Measurements from ENCODE around the gene FBXW4.

Gene FBXW4

DNA sequence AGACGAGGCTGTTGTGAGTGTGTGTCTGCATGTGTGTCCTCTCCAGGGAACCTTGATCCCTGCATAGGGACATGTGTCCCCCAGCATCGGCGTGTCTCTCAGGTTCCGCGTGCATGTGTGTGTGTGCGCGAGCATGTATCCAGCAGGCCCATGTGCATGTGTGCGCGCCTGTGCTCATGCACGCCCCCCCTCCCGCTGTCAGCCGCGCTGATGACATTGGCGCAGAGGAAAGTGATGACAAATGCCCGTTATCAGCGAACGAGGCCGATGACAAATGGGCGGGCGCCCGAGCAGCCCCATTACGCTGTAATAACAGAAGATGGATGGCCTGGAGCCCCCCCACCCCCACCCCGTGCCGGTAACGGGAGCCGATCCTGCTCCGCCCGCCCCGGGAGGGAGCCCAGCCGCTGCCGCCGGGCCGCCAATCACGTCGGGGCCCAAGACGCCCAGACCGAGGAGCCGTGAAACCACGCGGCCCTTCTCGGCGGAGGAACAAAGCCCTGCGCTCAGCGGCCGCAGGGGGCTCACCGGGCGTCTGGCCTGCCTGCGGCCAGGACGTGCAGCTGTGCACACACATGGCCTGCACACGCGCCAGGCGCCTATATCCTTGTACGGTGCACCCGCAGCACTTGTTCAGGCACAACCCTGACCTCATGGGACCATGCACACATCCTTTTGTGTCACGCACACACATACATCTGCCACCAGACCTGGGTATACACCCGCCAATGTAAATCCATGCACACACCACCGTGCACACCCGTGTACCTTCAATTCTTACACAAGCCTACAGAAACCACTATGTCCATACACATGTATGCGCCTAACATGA, 128.4 kb downstream of the FBXW4 start:
- no peak for DNase-seq (ENCODE audit: low spot score)

GRCh38 chr10:101565936-101566332, 129.0 kb downstream of the FBXW4 start:
- DNase-seq (ENCODE audit: low spot score): no peak

DNA sequence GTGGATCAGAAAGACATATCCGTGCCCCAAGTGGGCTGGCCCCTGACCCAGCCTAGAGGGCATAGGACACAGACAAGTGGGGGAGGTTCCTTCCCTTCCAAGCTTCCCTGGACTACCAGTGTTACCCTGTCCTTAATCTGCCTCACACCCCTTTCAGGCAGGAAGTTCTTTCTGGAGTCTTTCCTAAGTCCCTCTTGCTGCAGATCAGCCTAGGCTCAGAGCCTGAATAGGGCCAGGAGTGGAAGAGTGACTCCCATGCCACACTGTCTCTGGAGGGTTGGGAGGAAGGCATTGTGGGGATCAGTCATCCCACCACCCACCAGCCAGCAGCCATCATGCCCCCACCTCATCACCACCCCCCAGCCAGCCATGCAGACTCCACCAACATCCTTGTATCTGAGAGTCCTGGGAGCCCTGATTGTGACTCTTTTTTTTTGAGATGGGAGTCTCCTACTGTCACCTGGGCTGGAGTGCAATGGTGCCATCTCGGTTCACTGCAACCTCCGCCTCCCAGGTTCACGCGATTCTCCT, 129.5 kb downstream of the FBXW4 start:
- DNase-seq (ENCODE audit: low spot score): no peak

- no peak for DNase-seq (ENCODE audit: low spot score)
These were observed 130.4 kb downstream of the FBXW4 start for GRCh38 chr10:101564490-101564991.

- DNase-seq (ENCODE audit: low spot score): no peak
These were observed 131.4 kb downstream of the FBXW4 start for GRCh38 chr10:101563497-101564040.

DNA sequence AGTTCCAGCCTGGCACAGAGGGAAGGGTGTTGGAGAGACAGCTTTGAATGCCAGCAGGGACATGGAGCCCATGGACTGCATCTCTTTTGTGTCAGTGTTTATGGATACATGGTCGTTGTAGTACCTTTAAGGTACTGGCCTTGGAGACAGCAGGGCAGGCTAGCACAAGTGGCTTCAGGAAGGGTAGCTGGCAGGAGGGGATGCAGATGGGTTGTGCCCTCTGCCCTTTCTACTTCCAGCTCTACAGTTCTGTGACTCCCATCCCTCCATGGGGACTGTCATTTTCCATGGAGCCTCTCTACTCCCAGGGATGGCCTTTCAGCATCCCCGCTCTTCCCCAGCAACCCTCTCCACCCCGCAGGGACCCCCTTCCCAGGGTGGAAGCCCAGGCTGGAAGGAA, 132.0 kb downstream of the FBXW4 start:
- DNase-seq (ENCODE audit: low spot score): no peak

- DNase-seq (ENCODE audit: low spot score): no peak
These were observed 132.7 kb downstream of the FBXW4 start for GRCh38 chr10:101562231-101562630.

DNA sequence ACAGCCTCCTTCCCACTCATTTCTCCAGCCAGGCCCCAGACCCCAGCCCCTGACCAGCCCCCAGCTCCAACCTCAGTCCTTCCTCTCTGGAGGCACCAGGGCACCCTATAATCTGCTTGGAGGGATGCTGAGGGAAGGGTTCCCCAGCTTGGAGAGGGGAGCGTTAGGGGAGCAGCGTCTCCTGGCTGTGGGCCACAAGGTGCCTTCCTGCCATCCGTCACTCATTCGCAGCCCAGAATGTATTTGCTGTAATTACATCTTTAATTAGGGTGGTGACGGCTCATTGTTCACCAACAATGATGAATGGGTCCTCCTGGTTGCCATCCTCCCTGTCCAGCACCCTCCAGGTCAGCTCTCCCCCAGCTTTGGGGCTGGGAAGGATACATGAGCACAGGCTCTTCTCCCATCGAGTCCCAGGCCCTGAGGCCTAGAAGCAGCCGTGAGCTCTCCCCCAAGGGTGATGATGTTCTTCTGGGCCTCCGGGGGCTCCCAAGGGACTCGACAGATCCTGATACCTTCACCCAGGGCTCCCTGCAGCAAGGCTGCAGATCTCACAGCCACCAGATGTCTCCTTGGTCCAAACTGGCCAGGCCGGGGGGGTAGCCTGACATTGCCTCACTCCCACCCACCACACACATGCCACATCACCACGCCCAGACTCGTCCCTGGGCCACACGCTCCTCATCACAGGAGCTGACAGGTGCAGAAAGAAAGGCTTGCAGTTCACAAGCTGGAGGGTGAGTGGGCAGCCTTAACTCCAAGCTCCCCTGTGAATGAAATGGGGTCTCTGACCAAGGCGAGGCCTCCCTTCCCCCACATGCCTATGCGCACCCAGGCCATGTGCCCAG, 133.7 kb downstream of the FBXW4 start:
- DNase-seq (ENCODE audit: low spot score): no peak

Measured in CD4-positive, alpha-beta T cell treated with Interleukin-6 at 100 ng/mL for 8 hours (primary cell).